RWPE1 (cell line): ENCODE data around the gene USP2.

Experiments
- CTCF ChIA-PET: fragments of 350-600 bp; sonication (Branson Sonifier 250); formaldehyde crosslinking; extraction: SDS; loops from one replicate; lab custom pipeline; 2021; lab: Yijun Ruan, JAX
- POLR2A ChIA-PET: fragments of 400-600 bp; formaldehyde crosslinking; extraction: SDS; loops from one replicate; lab custom pipeline; 2020; ENCODE audit warnings: antibody characterized with exemption; ENCODE audit not compliant: low non-redundant PET; lab: Yijun Ruan, JAX
- DNase-seq: peaks from one replicate; pipeline ENCODE4 v3.0.0; 2012; ENCODE audit warnings: low spot score
- H3K27ac ChIP-seq: fragments of 450-650 bp; 2 replicates; pipeline ENCODE4 v1.5.1; 2017
- CTCF ChIP-seq: fragments of 450-650 bp; conservative IDR thresholded peaks from 2 replicates; pipeline ENCODE4 v1.5.1; 2017; ENCODE audit warnings: low read depth, mild to moderate bottlenecking

USP2 gene

GRCh38 chr11:119342023-119342300, 39.5 kb downstream of the USP2 start:
- no peak for TF ChIP-seq CTCF
- ChIA-PET CTCF (interaction anchor here (1.0 kb wide), 2 partner anchors 14 to 18 kb away, joined by 3 read pairs; no protein-coding TSS in a partner anchor), POLR2A (no interaction called here)
- no peak for DNase-seq
- H3K27ac ChIP-seq = peak overlapping the region; percentile 82; the same call in 1 of the 2 replicates

GRCh38 chr11:119341222-119342022, 40.1 kb downstream of the USP2 start:
- ChIA-PET CTCF (interaction anchor here (0.8 to 3.5 kb wide), 3 partner anchors 14 to 20 kb away, joined by 3 to 12 read pairs (median 3); no protein-coding TSS in a partner anchor), POLR2A (no interaction called here)
- no peak for DNase-seq

GRCh38 chr11:119340335-119341221, 40.9 kb downstream of the USP2 start, which contains the start of gene C1QTNF5:
Gene C1QTNF5 (minus strand): TSS chr11:119340883. CDS start chr11:119340397, 486 bp downstream.
- POLR2A ChIA-PET = no interaction called here
- peak within 1 kb of the TSS; percentile 82 for H3K27ac ChIP-seq
- TF ChIP-seq CTCF = no peak

More at GRCh38 chr11:119341222-119342022, 40.1 kb downstream of the USP2 start:
- TF ChIP-seq CTCF = no peak
- peak overlapping the region; percentile 82 for H3K27ac ChIP-seq

GRCh38 chr11:119339589-119340334, 41.7 kb downstream of the USP2 start:
- peak overlapping the region; percentile 82 for H3K27ac ChIP-seq
- ChIA-PET POLR2A (interaction anchor here (0.6 kb wide), 1 partner anchor 32 kb away, joined by 3 read pairs; no protein-coding TSS in a partner anchor), CTCF (interaction anchor here (0.5 to 3.5 kb wide), 23 partner anchors 9 to 918 kb away, joined by 3 to 17 read pairs (median 4); partner anchors contain the start of gene USP2)
- TF ChIP-seq CTCF = peak; percentile 91
- DNase-seq = no peak

More at GRCh38 chr11:119340335-119341221, 40.9 kb downstream of the USP2 start, which contains the start of gene C1QTNF5:
- CTCF ChIA-PET = interaction anchor here (0.5 to 3.5 kb wide), 15 partner anchors 8 to 917 kb away, joined by 3 to 13 read pairs (median 3); partner anchors contain the start of gene USP2
- DNase-seq = no peak

- peak overlapping the region; percentile 82 for H3K27ac ChIP-seq
- DNase-seq = no peak
- POLR2A ChIA-PET = interaction anchor here (0.6 kb wide), 1 partner anchor 33 kb away, joined by 3 read pairs; no protein-coding TSS in a partner anchor
- no peak for TF ChIP-seq CTCF
- CTCF ChIA-PET = interaction anchor here (0.5 to 3.5 kb wide), 31 partner anchors 9 to 1253 kb away, joined by 3 to 17 read pairs (median 5); partner anchors contain the start of genes MCAM and USP2
Measured at GRCh38 chr11:119338965-119339588, 42.4 kb downstream of the USP2 start.
